Measurements from ENCODE around the gene ZNF691.
"Not testable (repeated sequence)": the region's sequence is repeated elsewhere in the genome, so short reads cannot be mapped to it uniquely, and the experiment has no call there.

ZNF691 gene

DNA sequence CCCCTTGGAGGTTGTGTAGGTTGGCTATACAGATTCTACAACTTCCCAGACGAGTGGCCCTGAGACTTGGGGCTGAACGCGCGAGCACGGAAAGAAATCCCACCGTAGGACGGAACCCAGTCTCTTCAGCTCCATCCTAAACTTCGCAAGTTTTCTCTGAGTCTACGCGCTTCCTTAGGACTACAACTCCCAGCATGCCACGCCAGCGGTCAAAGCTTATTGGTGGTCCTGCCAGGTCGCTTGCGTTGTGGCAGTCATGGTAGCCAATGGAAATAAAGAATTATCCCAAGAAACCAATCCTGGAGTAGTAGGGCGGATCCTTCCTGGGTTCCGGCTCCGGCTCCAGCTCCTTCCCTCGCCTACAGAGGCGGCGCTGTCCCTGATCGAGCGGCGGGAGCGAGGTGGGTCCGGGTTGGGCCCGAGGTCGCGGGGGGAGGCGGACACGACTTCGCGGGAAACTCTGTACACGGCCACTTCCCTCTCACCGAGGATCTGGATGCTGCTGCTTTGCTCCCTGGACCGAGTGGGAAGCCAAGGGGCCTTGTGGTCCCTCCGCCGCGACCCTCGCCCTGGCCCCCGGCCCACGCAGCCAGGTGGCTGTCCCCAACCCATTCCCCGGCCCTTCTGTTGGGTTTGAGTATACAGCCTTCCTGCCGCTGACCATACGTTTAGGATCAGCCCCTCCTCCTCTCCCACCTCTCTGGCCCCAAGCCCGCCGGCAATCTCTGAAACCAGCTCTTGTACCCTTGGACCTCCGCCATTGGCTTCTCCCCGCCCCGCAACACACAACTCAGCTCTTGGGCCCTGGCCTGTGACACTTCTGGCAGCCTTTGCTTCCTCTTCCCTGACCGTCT lies at the start of gene ZNF691:
Gene ZNF691, plus strand, starts transcription at position 357 of the 854 bp plus-strand sequence. CDS start 3,046 bp downstream, outside the sequence.
- peak; percentile 94 for DNase-seq (ENCODE audit: low read depth in 2 of 2)

- DNase-seq (ENCODE audit: low read depth in 2 of 2), result no peak
These were observed 49.0 kb upstream of the ZNF691 start for GRCh38 chr1:42797414-42797813.

- DNase-seq (ENCODE audit: low read depth in 2 of 2), result no peak
These were observed 48.4 kb upstream of the ZNF691 start for GRCh38 chr1:42797979-42798378.

DNA sequence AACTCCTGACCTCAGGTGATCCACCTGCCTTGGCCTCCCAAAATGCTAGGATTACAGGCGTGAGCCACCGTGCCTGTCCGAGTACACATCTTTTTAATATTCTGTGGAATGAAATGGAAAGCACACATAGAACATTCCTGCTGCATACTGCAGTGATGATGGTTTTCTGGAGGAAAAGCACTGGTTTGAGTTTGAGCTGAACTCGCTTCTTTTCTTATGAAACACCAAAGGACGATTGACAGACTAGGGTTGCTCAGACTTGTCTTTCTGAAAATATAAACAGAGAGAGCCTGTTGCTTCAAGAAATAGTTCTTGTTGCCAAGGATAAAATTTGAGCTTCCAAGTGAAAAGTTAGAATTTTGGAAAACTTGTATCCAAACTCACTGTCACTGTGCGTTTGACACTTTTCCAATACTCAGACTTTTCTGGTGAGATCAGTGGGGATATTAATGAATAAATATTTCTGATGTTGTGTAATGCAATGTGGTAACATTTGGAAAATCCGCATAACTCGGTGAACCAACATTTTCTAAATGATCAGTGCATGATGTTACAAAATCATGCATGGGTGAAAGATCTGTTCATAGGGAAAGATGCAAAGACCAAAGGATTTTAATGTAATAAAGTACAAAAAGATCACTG lies 44.5 kb upstream of the ZNF691 start:
- DNase-seq (ENCODE audit: low read depth in 2 of 2), result peak; percentile 51 to 53

DNA sequence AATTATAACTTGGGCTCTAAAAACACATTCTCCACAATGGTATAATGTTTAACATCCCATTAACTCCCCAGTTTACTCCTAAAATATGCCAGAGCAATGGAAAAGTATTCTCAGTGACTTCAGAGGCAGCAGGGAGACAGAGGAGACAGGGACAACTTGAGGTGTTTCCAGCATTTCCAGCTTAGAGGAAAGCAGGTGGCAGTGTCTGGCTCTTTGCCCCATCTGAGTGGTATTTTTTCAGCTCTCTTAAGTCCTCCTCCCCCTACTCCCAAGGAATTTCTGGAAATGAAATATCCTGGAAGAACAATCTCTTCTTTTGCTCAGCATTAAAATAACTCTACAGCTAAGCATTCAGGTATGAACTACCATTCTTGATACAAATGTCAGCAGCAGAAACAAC lies 40.2 kb upstream of the ZNF691 start:
- no peak for DNase-seq (ENCODE audit: low read depth in 2 of 2)

GRCh38 chr1:42806593-42806992 lies 39.8 kb upstream of the ZNF691 start:
- no peak for DNase-seq (ENCODE audit: low read depth in 2 of 2)

GRCh38 chr1:42807056-42807668 lies 39.3 kb upstream of the ZNF691 start:
- DNase-seq (ENCODE audit: low read depth in 2 of 2), result no peak

DNA sequence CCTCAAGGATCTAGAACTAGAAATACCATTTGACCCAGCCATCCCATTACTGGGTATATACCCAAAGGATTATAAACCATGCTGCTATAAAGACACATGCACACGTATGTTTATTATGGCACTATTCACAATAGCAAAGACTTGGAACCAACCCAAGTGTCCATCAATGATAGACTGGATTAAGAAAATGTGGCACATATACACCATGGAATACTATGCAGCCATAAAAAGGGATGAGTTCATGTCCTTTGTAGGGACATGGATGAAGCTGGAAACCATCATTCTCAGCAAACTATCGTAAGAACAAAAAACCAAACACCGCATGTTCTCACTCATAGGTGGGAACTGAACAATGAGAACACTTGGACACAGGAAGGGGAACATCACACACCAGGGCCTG lies 31.6 kb upstream of the ZNF691 start:
- not testable (repeated sequence) for DNase-seq (ENCODE audit: low read depth in 2 of 2)

- no peak for DNase-seq (ENCODE audit: low read depth in 2 of 2)
These were observed 30.4 kb upstream of the ZNF691 start for GRCh38 chr1:42815941-42816584.

DNA sequence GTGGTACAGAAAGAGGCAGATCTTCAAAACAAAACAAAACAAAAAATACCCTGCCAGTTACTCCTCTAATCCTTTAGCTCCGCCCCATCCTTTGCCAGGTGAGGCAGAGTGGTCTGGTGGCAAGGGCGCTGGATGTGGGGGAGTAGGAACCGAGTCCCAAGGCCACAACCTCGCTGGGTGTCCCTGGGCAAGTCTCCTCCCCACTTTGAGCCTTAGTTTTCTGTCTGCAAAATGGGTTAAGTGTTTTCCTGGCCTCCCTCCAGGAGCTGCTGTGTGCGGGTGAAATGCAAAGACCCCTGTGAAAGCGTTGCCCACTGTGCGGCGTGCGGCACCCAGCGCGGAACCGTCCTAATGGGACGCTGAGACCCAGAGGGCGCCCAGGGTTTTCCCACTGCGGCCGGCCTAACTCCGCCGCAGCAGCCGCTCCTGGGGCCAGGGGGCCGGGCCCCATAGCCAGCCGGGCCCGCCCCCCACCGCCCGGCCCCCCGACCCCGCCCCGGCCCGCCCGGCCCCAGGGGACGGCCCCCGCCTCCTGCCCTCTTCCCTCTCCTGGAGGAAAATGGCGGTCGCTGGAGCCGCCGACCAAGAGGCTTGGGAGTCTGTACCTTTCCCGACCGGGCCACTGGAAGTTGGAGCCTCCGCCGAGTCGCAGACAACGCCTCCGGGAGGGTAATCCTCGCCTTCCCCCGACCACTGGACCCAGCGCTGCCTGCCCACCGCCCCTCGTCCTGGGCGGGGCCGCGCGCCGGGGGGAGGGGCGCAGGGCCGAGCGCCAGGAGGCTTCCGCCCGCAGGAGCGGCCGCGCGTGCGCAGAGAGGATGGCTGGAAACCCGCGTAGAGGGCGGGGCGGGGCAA lies 29.6 kb upstream of the ZNF691 start, which contains the start of the genes ERMAP and SVBP:
Gene ERMAP, plus strand, starts transcription at position 538 of the 855 bp plus-strand sequence. CDS start 13,327 bp downstream, outside the sequence.
Gene SVBP, minus strand, starts transcription at position 813 of the 855 bp plus-strand sequence. CDS start 853 bp downstream, outside the sequence.
- peak; percentile 77 to 78 for DNase-seq (ENCODE audit: low read depth in 2 of 2)

DNA sequence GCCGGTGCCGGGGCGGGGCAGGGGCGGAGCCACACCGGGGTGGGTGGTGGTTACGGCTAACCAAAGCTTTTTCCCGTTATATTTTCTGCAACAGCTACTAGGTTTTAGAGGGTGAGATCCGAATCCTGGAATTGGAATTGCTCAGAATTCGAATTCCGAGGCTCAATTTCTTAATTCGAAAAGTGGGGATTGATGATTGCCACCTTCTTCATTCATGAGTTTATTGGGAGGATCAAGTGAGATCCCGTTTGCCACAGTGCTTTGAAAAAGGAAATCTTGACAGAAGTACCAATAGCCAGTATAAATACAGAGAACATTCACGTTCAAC lies 29.0 kb upstream of the ZNF691 start:
- DNase-seq (ENCODE audit: low read depth in 2 of 2), result no peak

- DNase-seq (ENCODE audit: low read depth in 2 of 2), result no peak
These were observed 28.4 kb upstream of the ZNF691 start for GRCh38 chr1:42817976-42818375.

GRCh38 chr1:42820813-42821212 lies 25.6 kb upstream of the ZNF691 start:
- no peak for DNase-seq (ENCODE audit: low read depth in 2 of 2)

GRCh38 chr1:42821690-42822089 lies 24.7 kb upstream of the ZNF691 start:
- DNase-seq (ENCODE audit: low read depth in 2 of 2), result no peak

DNA sequence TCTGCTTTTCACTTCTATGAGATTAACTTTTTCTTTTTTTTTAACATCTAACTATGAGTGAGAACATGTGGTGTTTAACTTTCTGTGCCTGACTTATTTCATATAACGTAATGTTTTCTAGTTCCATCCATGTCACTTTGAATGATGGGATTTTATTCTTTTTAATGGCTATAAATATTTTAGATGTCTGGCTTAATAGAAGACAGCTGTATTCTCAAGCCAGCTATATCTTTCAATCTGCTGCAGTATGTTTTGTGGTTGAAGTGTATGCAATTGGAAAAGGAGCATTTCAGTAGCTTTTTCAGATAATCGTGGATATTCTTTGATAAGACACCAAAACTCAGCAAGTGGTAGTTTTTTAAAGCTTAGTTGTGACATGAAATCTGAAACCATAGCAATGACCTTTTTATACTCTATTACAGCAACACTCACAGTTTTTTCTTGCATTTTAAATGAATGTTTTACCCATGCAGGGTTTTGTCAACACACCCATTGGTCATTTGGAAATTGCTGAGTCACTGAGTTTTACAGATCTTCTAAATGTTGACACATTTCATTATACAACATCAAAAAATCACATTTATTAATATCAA lies 23.5 kb upstream of the ZNF691 start:
- DNase-seq (ENCODE audit: low read depth in 2 of 2), result peak; percentile 82 to 84

GRCh38 chr1:42824481-42825035 lies 21.9 kb upstream of the ZNF691 start:
- DNase-seq (ENCODE audit: low read depth in 2 of 2), result no peak

GRCh38 chr1:42825036-42825851 lies 21.2 kb upstream of the ZNF691 start:
- DNase-seq (ENCODE audit: low read depth in 2 of 2), result no peak

GRCh38 chr1:42830631-42831030 lies 15.8 kb upstream of the ZNF691 start:
- no peak for DNase-seq (ENCODE audit: low read depth in 2 of 2)

GRCh38 chr1:42831273-42831672 lies 15.1 kb upstream of the ZNF691 start:
- DNase-seq (ENCODE audit: low read depth in 2 of 2), result no peak

Data from fibroblast of skin of left quadriceps (primary cell).